Mesenchymal stem cell (in vitro differentiated cells and primary cell): Measurements from ENCODE around the gene NMT1.

ENCODE experiments used
- DNase-seq: peaks from one replicate; pipeline ENCODE4 v3.0.0-alpha.2; 2013
- H2AFZ ChIP-seq: one replicate; pipeline ENCODE4 v1.6.1; 2013; ENCODE audit warnings: low read depth, mild to moderate bottlenecking, control low read depth, inconsistent platforms, low read length, moderate library complexity
- H2AK5ac ChIP-seq: 2 replicates; pipeline ENCODE4 v1.6.1; 2013; ENCODE audit warnings: low read length, moderate library complexity, mild to moderate bottlenecking, inconsistent platforms; ENCODE audit not compliant: severe bottlenecking
- H2BK120ac ChIP-seq: one replicate; pipeline ENCODE4 v1.6.1; 2013; ENCODE audit warnings: low read depth, mild to moderate bottlenecking, inconsistent platforms, low read length, moderate library complexity
- H2BK12ac ChIP-seq, 2 experiments: one replicate each; pipeline ENCODE4 v1.6.1; 2013; ENCODE audit warnings: inconsistent platforms in 2 of 2, low read length in 2 of 2, mild to moderate bottlenecking in 2 of 2, moderate library complexity in 2 of 2, control low read depth in 1 of 2
- H2BK15ac ChIP-seq: one replicate; pipeline ENCODE4 v1.6.1; 2013; ENCODE audit warnings: mild to moderate bottlenecking, low read depth, inconsistent platforms; ENCODE audit not compliant: poor library complexity, severe bottlenecking
- H2BK5ac ChIP-seq: 2 replicates; pipeline ENCODE4 v1.6.1; 2013; ENCODE audit warnings: low read depth, mild to moderate bottlenecking, low read length, control low read depth, inconsistent platforms; ENCODE audit not compliant: poor library complexity, severe bottlenecking
- H3K14ac ChIP-seq, 2 experiments: one replicate each; pipeline ENCODE4 v1.6.1; 2013; ENCODE audit warnings: inconsistent platforms in 2 of 2, low read length in 2 of 2, control low read depth in 1 of 2, mild to moderate bottlenecking in 1 of 2, moderate library complexity in 1 of 2
- H3K18ac ChIP-seq, 2 experiments: one replicate each; pipeline ENCODE4 v1.6.1; 2013; ENCODE audit warnings: inconsistent platforms in 2 of 2, low read length in 2 of 2, control low read depth in 1 of 2, low read depth in 1 of 2, mild to moderate bottlenecking in 1 of 2
- H3K23ac ChIP-seq, 2 experiments: one replicate each; pipeline ENCODE4 v1.6.1; 2013; ENCODE audit warnings: inconsistent platforms in 2 of 2, low read length in 2 of 2, mild to moderate bottlenecking in 2 of 2, moderate library complexity in 2 of 2, control low read depth in 1 of 2
- H3K27ac ChIP-seq: 2 replicates; pipeline ENCODE4 v1.5.1; 2013; ENCODE audit warnings: mild to moderate bottlenecking, moderate library complexity, low read length, control low read depth, inconsistent platforms; ENCODE audit not compliant: poor library complexity, severe bottlenecking
- H3K27me3 ChIP-seq, 2 experiments: 2 replicates each; pipeline versions ENCODE4 v1.6.1 to v1.7.0; 2013; ENCODE audit warnings: low read length in 2 of 2, mild to moderate bottlenecking in 2 of 2, moderate library complexity in 2 of 2, control low read depth in 1 of 2, inconsistent platforms in 1 of 2; ENCODE audit not compliant: control insufficient read depth in 1 of 2, insufficient read depth in 1 of 2
- H3K36me3 ChIP-seq, 2 experiments: 2 replicates each; pipeline versions ENCODE4 v1.6.1 to v1.7.0; 2013; ENCODE audit warnings: low read length in 2 of 2, control low read depth in 1 of 2, inconsistent platforms in 1 of 2, low read depth in 1 of 2, mild to moderate bottlenecking in 1 of 2; ENCODE audit not compliant: insufficient read depth in 2 of 2, control insufficient read depth in 1 of 2
- H3K4ac ChIP-seq, 2 experiments: one replicate each; pipeline ENCODE4 v1.6.1; 2013; ENCODE audit warnings: inconsistent platforms in 2 of 2, low read length in 2 of 2, mild to moderate bottlenecking in 2 of 2, moderate library complexity in 2 of 2, control low read depth in 1 of 2, low read depth in 1 of 2
- H3K4me1 ChIP-seq: 2 replicates; pipeline ENCODE4 v1.6.1; 2013; ENCODE audit warnings: low read depth, low read length, control low read depth; ENCODE audit not compliant: control insufficient read depth, insufficient read depth
- H3K4me2 ChIP-seq: 2 replicates; pipeline ENCODE4 v1.6.1; 2013; ENCODE audit warnings: low read length, mild to moderate bottlenecking, inconsistent platforms; ENCODE audit not compliant: poor library complexity, severe bottlenecking
- H3K4me3 ChIP-seq, 2 experiments: 2 replicates each; pipeline versions ENCODE4 v1.5.1 to v1.7.0; 2013; ENCODE audit warnings: low read length in 2 of 2, mild to moderate bottlenecking in 2 of 2, control low read depth in 1 of 2, low read depth in 1 of 2; ENCODE audit not compliant: insufficient read depth in 1 of 2
- H3K79me1 ChIP-seq: replicated peaks from 2 replicates; pipeline ENCODE4 v1.6.1; 2013; ENCODE audit warnings: mild to moderate bottlenecking, control low read depth, low read length, inconsistent platforms; ENCODE audit not compliant: poor library complexity, severe bottlenecking
- H3K9ac ChIP-seq: 2 replicates; pipeline ENCODE4 v1.7.0; 2013; ENCODE audit warnings: mild to moderate bottlenecking, low read length, moderate library complexity
- H3K9me3 ChIP-seq: 2 replicates; pipeline ENCODE4 v1.7.0; 2013; ENCODE audit warnings: mild to moderate bottlenecking, low read length; ENCODE audit not compliant: control insufficient read depth
- H4K8ac ChIP-seq: one replicate; pipeline ENCODE4 v1.6.1; 2013; ENCODE audit warnings: inconsistent platforms, mild to moderate bottlenecking, low read length, moderate library complexity
- H4K91ac ChIP-seq: one replicate; pipeline ENCODE4 v1.6.1; 2013; ENCODE audit warnings: mild to moderate bottlenecking, low read length, inconsistent platforms
- WGBS: methylation state at CpG from one replicate; pipeline ENCODE4 v1.1.7; 2013; ENCODE audit warnings: mixed read lengths; 5-methylcytosine and 5-hydroxymethylcytosine counted together

Gene NMT1

GRCh38 chr17:45114117-45114932 lies 53.2 kb downstream of the NMT1 start:
- no peaks in the 10 kb centered on the region for H3K9me3 ChIP-seq
- no peak overlapping the region for H2BK12ac ChIP-seq
- H3K4ac ChIP-seq = no peak overlapping the region
- H3K4me2 ChIP-seq = no peak overlapping the region
- no peaks in the 10 kb centered on the region for H3K27me3 ChIP-seq
- H3K79me1 ChIP-seq = peaks cover 30% of the 10 kb centered on the region
- H3K9ac ChIP-seq = no peak overlapping the region
- H3K23ac ChIP-seq = no peak overlapping the region
- no peak overlapping the region for H3K18ac ChIP-seq
- no peak overlapping the region for H2BK120ac ChIP-seq
- peaks cover 53 to 67% of the 10 kb centered on the region in 2 experiments for H3K36me3 ChIP-seq
- peak overlapping the region; percentile 20 for H2BK15ac ChIP-seq
- no peak overlapping the region for H2AK5ac ChIP-seq
- H2AFZ ChIP-seq = no peak overlapping the region
- H3K4me1 ChIP-seq = peaks cover 43% of the 10 kb centered on the region
- WGBS = 92% methylated on average over 19 of the region's 19 CpGs
- H3K27ac ChIP-seq = no peak overlapping the region
- H3K4me3 ChIP-seq = no peak overlapping the region
- no peak overlapping the region for H2BK5ac ChIP-seq
- no peak overlapping the region for H4K8ac ChIP-seq
- no peak overlapping the region for H3K14ac ChIP-seq
- peak overlapping the region; percentile 20 for H4K91ac ChIP-seq
- DNase-seq = no peak

GRCh38 chr17:45115015-45115625 lies 54.0 kb downstream of the NMT1 start:
- no peak overlapping the region for H3K14ac ChIP-seq
- H3K9ac ChIP-seq = no peak overlapping the region
- H3K27ac ChIP-seq = no peak overlapping the region
- no peak overlapping the region for H3K4me2 ChIP-seq
- H3K4me3 ChIP-seq = no peak overlapping the region
- no peak overlapping the region for H2BK5ac ChIP-seq
- H3K18ac ChIP-seq = no peak overlapping the region
- H4K8ac ChIP-seq = no peak overlapping the region
- no peak overlapping the region for H2BK15ac ChIP-seq
- no peak overlapping the region for H2AK5ac ChIP-seq
- 94% methylated on average over 26 of the region's 26 CpGs for WGBS
- peaks cover 47% of the 10 kb centered on the region for H3K4me1 ChIP-seq
- no peaks in the 10 kb centered on the region for H3K9me3 ChIP-seq
- H3K36me3 ChIP-seq = peaks cover 56 to 73% of the 10 kb centered on the region in 2 experiments
- no peak for DNase-seq
- peak overlapping the region in 1 of 2 experiments; percentile 9 for H3K23ac ChIP-seq
- no peak overlapping the region for H2BK12ac ChIP-seq
- H4K91ac ChIP-seq = no peak overlapping the region
- no peak overlapping the region for H3K4ac ChIP-seq
- no peak overlapping the region for H2AFZ ChIP-seq
- H2BK120ac ChIP-seq = no peak overlapping the region
- H3K79me1 ChIP-seq = peaks cover 34% of the 10 kb centered on the region
- H3K27me3 ChIP-seq = no peaks in the 10 kb centered on the region

- Histone ChIP-seq H3K18ac (no peak overlapping the region), H4K8ac (no peak overlapping the region), H3K4ac (no peak overlapping the region), H3K9ac (no peak overlapping the region), H2BK12ac (no peak overlapping the region), H3K23ac (no peak overlapping the region), H2BK5ac (no peak overlapping the region), H2BK120ac (no peak overlapping the region), H3K36me3 (peaks cover 56 to 80% of the 10 kb centered on the region in 2 experiments), H3K27me3 (no peaks in the 10 kb centered on the region), H3K79me1 (peaks cover 39% of the 10 kb centered on the region), H4K91ac (no peak overlapping the region), H3K4me1 (peaks cover 46% of the 10 kb centered on the region), H3K4me2 (no peak overlapping the region), H2AK5ac (no peak overlapping the region), H3K4me3 (no peak overlapping the region), H3K27ac (no peak overlapping the region), H2BK15ac (no peak overlapping the region), H2AFZ (no peak overlapping the region), H3K9me3 (no peaks in the 10 kb centered on the region), H3K14ac (no peak overlapping the region)
- DNase-seq = no peak
- 73% methylated on average over 8 of the region's 11 CpGs for WGBS
Observed at GRCh38 chr17:45115871-45116270, 54.8 kb downstream of the NMT1 start.

GRCh38 chr17:45116434-45117016 lies 55.4 kb downstream of the NMT1 start:
- Histone ChIP-seq H2BK12ac (no peak overlapping the region), H3K14ac (no peak overlapping the region), H3K18ac (peak overlapping the region in 1 of 2 experiments; percentile 24), H3K4me1 (peaks cover 39% of the 10 kb centered on the region), H3K36me3 (peaks cover 56 to 80% of the 10 kb centered on the region in 2 experiments), H3K4me3 (no peak overlapping the region), H3K79me1 (peaks cover 40% of the 10 kb centered on the region), H2BK15ac (no peak overlapping the region), H3K23ac (no peak overlapping the region), H2AK5ac (peak overlapping the region; percentile 61), H3K9me3 (no peaks in the 10 kb centered on the region), H2AFZ (no peak overlapping the region), H3K4ac (no peak overlapping the region), H4K91ac (no peak overlapping the region), H3K9ac (no peak overlapping the region), H3K27ac (no peak overlapping the region), H3K4me2 (no peak overlapping the region), H2BK120ac (no peak overlapping the region), H3K27me3 (no peaks in the 10 kb centered on the region), H2BK5ac (no peak overlapping the region), H4K8ac (peak overlapping the region; percentile 31)
- no peak for DNase-seq
- WGBS = 92% methylated on average over 9 of the region's 10 CpGs
